Measurements from ENCODE around the gene ITGB1BP1.

The ITGB1BP1 gene

GRCh38 chr2:9373047-9373446 is 50.3 kb downstream of the ITGB1BP1 start:
- 0 out of 2 replicates have a peak, but pooled peaks cover 2% of the 10 kb centered on the region for H3K36me3 ChIP-seq (replicated peaks; ENCODE audit: insufficient read depth, low read length)
- no peak for TF ChIP-seq EZH2phosphoT487 (IDR thresholded peaks at IDR 0.05; ENCODE audit: low read length)
- no peak for TF ChIP-seq EZH2 (optimal IDR thresholded peaks at IDR 0.05; ENCODE audit: low read depth, low read length)
- TF ChIP-seq CTCF (IDR thresholded peaks at IDR 0.05; ENCODE audit: low read length): no peak

GRCh38 chr2:9370746-9371145 is 52.6 kb downstream of the ITGB1BP1 start:
- Histone ChIP-seq H3K27ac (ENCODE audit: low read length) (no peak overlapping the region), H3K4me2 (ENCODE audit: low read depth, low read length) (no peak overlapping the region), H3K4me1 (ENCODE audit: low read length) (no peaks in the 10 kb centered on the region), H3K4me3 (ENCODE audit: low read length) (no peak overlapping the region), H3K36me3 (replicated peaks; ENCODE audit: insufficient read depth, low read length) (0 out of 2 replicates have a peak, but pooled peaks cover 2% of the 10 kb centered on the region), H4K20me1 (ENCODE audit: insufficient read depth, low read length) (no peaks in the 10 kb centered on the region), H3K9me3 (replicated peaks; ENCODE audit: insufficient read depth, low read length) (no peaks in the 10 kb centered on the region), H2AFZ (ENCODE audit: low read length) (no peak overlapping the region), H3K9me2 (replicated peaks; ENCODE audit: insufficient read depth, low read length) (no peaks in the 10 kb centered on the region), H3K27me3 (replicated peaks; ENCODE audit: insufficient read depth, low read length) (no peaks in the 10 kb centered on the region), H3K79me2 (ENCODE audit: low read length) (no peaks in the 10 kb centered on the region), H3F3A (ENCODE audit: insufficient read depth, low read length) (no peaks in the 10 kb centered on the region), H3K9ac (ENCODE audit: low read length) (no peak overlapping the region)
- DNase-seq: no peak
- no peak for TF ChIP-seq CTCF (IDR thresholded peaks at IDR 0.05; ENCODE audit: low read length)
- TF ChIP-seq EZH2phosphoT487 (IDR thresholded peaks at IDR 0.05; ENCODE audit: low read length): no peak
- no peak for TF ChIP-seq EZH2 (optimal IDR thresholded peaks at IDR 0.05; ENCODE audit: low read depth, low read length)

More at GRCh38 chr2:9373047-9373446, 50.3 kb downstream of the ITGB1BP1 start:
- no peaks in the 10 kb centered on the region for H3K79me2 ChIP-seq (ENCODE audit: low read length)
- H3K4me3 ChIP-seq (ENCODE audit: low read length): no peak overlapping the region
- H3K4me2 ChIP-seq (ENCODE audit: low read depth, low read length): no peak overlapping the region
- no peaks in the 10 kb centered on the region for H3K27me3 ChIP-seq (replicated peaks; ENCODE audit: insufficient read depth, low read length)
- DNase-seq: no peak
- no peak overlapping the region for H2AFZ ChIP-seq (ENCODE audit: low read length)
- H3K9me2 ChIP-seq (replicated peaks; ENCODE audit: insufficient read depth, low read length): no peaks in the 10 kb centered on the region
- no peaks in the 10 kb centered on the region for H3K9me3 ChIP-seq (replicated peaks; ENCODE audit: insufficient read depth, low read length)
- no peak overlapping the region for H3K27ac ChIP-seq (ENCODE audit: low read length)
- H3K9ac ChIP-seq (ENCODE audit: low read length): no peak overlapping the region
- H3F3A ChIP-seq (ENCODE audit: insufficient read depth, low read length): no peaks in the 10 kb centered on the region
- H3K4me1 ChIP-seq (ENCODE audit: low read length): no peaks in the 10 kb centered on the region
- H4K20me1 ChIP-seq (ENCODE audit: insufficient read depth, low read length): no peaks in the 10 kb centered on the region

GRCh38 chr2:9366026-9366425 is 57.3 kb downstream of the ITGB1BP1 start:
- Histone ChIP-seq H3K27me3 (replicated peaks; ENCODE audit: insufficient read depth, low read length) (no peaks in the 10 kb centered on the region), H3K4me2 (ENCODE audit: low read depth, low read length) (no peak overlapping the region), H3K9me2 (replicated peaks; ENCODE audit: insufficient read depth, low read length) (no peaks in the 10 kb centered on the region), H3K36me3 (replicated peaks; ENCODE audit: insufficient read depth, low read length) (0 out of 2 replicates have a peak, but pooled peaks cover 2% of the 10 kb centered on the region), H3K4me3 (ENCODE audit: low read length) (no peak overlapping the region), H3K4me1 (ENCODE audit: low read length) (no peaks in the 10 kb centered on the region), H2AFZ (ENCODE audit: low read length) (no peak overlapping the region), H3K27ac (ENCODE audit: low read length) (no peak overlapping the region), H3K9me3 (replicated peaks; ENCODE audit: insufficient read depth, low read length) (no peaks in the 10 kb centered on the region), H3K9ac (ENCODE audit: low read length) (no peak overlapping the region), H3F3A (ENCODE audit: insufficient read depth, low read length) (no peaks in the 10 kb centered on the region), H3K79me2 (ENCODE audit: low read length) (no peaks in the 10 kb centered on the region), H4K20me1 (ENCODE audit: insufficient read depth, low read length) (no peaks in the 10 kb centered on the region)
- TF ChIP-seq CTCF (IDR thresholded peaks at IDR 0.05; ENCODE audit: low read length) (no peak), EZH2 (optimal IDR thresholded peaks at IDR 0.05; ENCODE audit: low read depth, low read length) (no peak), EZH2phosphoT487 (IDR thresholded peaks at IDR 0.05; ENCODE audit: low read length) (no peak)
- no peak for DNase-seq

Data from MM.1S (cell line).